ENCODE results near the gene TLCD4. TPM values are rescaled to one million over a fixed set of nuclear protein-coding genes. Genes with fewer than 3 reads are reported as not detected.

TLCD4 gene
- total and polyA plus RNA-seq, 2 of the 13 experiments (the other 11 are each of a cell fraction or from before 2014, with no cell fraction given), result 4.7 to 14.5 TPM

DNA sequence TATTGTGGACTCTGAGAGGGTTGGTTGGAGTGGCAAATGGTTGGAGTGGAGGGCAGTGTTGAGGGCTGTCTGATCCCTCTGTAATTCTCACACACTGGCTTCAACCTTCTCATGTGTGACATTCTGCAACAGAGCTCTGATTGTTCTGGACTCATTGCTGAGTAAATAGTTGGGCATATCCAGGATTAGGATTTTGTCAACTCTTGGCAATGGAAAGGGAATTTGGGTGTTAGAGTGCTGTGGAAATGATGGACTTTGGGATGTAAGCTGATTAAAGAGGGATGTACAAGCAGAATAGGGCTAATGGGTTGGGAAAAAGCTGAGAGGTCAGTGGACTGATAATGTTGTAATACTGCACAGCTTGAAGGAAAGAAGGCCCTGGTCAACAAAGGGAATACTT lies 16.5 kb downstream of the TLCD4 start (continued):
- TF ChIP-seq HIVEP1 (CRISPR knock-in tag; IDR thresholded peaks at IDR 0.05) (no peak), NR2C2 (CRISPR knock-in tag; IDR thresholded peaks at IDR 0.05; ENCODE audit: borderline replicate concordance) (peak; percentile 47; the same call in 1 of the 2 replicates), HNF4G (IDR thresholded peaks at IDR 0.05; ENCODE audit: borderline replicate concordance, low read depth, low read length) (peak; percentile 75), HNF4G (CRISPR knock-in tag; IDR thresholded peaks at IDR 0.05; ENCODE audit: borderline replicate concordance, low read depth) (no peak), ZNF264 (CRISPR knock-in tag; IDR thresholded peaks at IDR 0.05) (peak; percentile 35; the same call in 1 of the 2 replicates), ZNF160 (CRISPR knock-in tag; IDR thresholded peaks at IDR 0.05) (no peak), ZFP1 (CRISPR knock-in tag; IDR thresholded peaks at IDR 0.05) (no peak), HOXA5 (CRISPR knock-in tag; IDR thresholded peaks at IDR 0.05) (no peak), ZNF441 (CRISPR knock-in tag; IDR thresholded peaks at IDR 0.05; ENCODE audit: borderline replicate concordance) (no peak), HNF4A (CRISPR knock-in tag; IDR thresholded peaks at IDR 0.05) (peak; percentile 90), SOX6 (IDR thresholded peaks at IDR 0.05) (no peak), SOX6 (CRISPR knock-in tag; IDR thresholded peaks at IDR 0.05) (peak; percentile 78), STAG1 (CRISPR knock-in tag; IDR thresholded peaks at IDR 0.05) (no peak), TBL1XR1 (IDR thresholded peaks at IDR 0.05; ENCODE audit: borderline replicate concordance, low read length, partially characterized antibody) (no peak), ZSCAN31 (CRISPR knock-in tag; IDR thresholded peaks at IDR 0.05; ENCODE audit: low read depth) (no peak)
- TF ChIP-seq, protein P1, sequence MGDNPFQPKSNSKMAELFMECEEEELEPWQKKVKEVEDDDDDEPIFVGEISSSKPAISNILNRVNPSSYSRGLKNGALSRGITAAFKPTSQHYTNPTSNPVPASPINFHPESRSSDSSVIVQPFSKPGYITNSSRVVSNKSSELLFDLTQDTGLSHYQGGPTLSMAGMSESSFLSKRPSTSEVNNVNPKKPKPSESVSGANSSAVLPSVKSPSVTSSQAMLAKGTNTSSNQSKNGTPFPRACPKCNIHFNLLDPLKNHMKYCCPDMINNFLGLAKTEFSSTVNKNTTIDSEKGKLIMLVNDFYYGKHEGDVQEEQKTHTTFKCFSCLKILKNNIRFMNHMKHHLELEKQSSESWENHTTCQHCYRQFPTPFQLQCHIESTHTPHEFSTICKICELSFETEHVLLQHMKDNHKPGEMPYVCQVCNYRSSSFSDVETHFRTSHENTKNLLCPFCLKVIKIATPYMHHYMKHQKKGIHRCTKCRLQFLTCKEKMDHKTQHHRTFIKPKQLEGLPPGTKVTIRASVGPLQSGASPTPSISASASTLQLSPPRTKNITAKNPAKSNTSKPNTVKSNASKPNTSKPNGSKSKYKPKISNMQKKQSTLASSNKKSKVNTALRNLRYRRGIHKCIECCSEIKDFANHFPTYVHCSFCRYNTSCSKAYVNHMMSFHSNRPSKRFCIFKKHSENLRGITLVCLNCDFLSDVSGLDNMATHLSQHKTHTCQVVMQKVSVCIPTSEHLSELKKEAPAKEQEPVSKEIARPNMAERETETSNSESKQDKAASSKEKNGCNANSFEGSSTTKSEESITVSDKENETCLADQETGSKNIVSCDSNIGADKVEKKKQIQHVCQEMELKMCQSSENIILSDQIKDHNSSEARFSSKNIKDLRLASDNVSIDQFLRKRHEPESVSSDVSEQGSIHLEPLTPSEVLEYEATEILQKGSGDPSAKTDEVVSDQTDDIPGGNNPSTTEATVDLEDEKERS (CRISPR knock-in tag; IDR thresholded peaks at IDR 0.05), result 0 out of 2 replicates have a peak, but pooled peaks have one; percentile 68
- TF ChIP-seq, protein P2, sequence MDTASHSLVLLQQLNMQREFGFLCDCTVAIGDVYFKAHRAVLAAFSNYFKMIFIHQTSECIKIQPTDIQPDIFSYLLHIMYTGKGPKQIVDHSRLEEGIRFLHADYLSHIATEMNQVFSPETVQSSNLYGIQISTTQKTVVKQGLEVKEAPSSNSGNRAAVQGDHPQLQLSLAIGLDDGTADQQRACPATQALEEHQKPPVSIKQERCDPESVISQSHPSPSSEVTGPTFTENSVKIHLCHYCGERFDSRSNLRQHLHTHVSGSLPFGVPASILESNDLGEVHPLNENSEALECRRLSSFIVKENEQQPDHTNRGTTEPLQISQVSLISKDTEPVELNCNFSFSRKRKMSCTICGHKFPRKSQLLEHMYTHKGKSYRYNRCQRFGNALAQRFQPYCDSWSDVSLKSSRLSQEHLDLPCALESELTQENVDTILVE (CRISPR knock-in tag; IDR thresholded peaks at IDR 0.05), result no peak
- TF ChIP-seq, protein P3, sequence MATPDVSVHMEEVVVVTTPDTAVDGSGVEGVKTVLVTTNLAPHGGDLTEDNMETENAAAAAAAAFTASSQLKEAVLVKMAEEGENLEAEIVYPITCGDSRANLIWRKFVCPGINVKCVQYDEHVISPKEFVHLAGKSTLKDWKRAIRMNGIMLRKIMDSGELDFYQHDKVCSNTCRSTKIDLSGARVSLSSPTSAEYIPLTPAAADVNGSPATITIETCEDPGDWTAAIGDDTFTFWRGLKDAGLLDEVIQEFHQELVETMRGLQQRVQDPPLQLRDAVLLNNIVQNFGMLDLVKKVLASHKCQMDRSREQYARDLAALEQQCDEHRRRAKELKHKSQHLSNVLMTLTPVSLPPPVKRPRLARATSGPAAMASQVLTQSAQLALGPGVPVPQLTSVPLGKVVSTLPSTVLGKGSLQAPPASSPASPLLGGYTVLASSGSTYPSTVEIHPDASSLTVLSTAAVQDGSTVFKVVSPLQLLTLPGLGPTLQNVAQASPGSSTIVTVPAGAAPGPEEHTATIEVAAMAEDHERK (CRISPR knock-in tag; IDR thresholded peaks at IDR 0.05; ENCODE audit: low read depth), result no peak
- TF ChIP-seq, protein P4, sequence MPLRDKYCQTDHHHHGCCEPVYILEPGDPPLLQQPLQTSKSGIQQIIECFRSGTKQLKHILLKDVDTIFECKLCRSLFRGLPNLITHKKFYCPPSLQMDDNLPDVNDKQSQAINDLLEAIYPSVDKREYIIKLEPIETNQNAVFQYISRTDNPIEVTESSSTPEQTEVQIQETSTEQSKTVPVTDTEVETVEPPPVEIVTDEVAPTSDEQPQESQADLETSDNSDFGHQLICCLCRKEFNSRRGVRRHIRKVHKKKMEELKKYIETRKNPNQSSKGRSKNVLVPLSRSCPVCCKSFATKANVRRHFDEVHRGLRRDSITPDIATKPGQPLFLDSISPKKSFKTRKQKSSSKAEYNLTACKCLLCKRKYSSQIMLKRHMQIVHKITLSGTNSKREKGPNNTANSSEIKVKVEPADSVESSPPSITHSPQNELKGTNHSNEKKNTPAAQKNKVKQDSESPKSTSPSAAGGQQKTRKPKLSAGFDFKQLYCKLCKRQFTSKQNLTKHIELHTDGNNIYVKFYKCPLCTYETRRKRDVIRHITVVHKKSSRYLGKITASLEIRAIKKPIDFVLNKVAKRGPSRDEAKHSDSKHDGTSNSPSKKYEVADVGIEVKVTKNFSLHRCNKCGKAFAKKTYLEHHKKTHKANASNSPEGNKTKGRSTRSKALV (CRISPR knock-in tag; IDR thresholded peaks at IDR 0.05), result no peak
- TF ChIP-seq, protein P5, sequence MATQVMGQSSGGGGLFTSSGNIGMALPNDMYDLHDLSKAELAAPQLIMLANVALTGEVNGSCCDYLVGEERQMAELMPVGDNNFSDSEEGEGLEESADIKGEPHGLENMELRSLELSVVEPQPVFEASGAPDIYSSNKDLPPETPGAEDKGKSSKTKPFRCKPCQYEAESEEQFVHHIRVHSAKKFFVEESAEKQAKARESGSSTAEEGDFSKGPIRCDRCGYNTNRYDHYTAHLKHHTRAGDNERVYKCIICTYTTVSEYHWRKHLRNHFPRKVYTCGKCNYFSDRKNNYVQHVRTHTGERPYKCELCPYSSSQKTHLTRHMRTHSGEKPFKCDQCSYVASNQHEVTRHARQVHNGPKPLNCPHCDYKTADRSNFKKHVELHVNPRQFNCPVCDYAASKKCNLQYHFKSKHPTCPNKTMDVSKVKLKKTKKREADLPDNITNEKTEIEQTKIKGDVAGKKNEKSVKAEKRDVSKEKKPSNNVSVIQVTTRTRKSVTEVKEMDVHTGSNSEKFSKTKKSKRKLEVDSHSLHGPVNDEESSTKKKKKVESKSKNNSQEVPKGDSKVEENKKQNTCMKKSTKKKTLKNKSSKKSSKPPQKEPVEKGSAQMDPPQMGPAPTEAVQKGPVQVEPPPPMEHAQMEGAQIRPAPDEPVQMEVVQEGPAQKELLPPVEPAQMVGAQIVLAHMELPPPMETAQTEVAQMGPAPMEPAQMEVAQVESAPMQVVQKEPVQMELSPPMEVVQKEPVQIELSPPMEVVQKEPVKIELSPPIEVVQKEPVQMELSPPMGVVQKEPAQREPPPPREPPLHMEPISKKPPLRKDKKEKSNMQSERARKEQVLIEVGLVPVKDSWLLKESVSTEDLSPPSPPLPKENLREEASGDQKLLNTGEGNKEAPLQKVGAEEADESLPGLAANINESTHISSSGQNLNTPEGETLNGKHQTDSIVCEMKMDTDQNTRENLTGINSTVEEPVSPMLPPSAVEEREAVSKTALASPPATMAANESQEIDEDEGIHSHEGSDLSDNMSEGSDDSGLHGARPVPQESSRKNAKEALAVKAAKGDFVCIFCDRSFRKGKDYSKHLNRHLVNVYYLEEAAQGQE (IDR thresholded peaks at IDR 0.05; ENCODE audit: borderline replicate concordance in 1 of 2, low read depth in 1 of 2, low read length in 2 of 2), result peak in 1 of 2 experiments; percentile 53; a peak in 2 of 4 replicates
